ENCODE data around the gene ACOXL. TPM values are rescaled to one million over a fixed set of nuclear protein-coding genes. Genes with fewer than 3 reads are reported as not detected.

ACOXL gene
- total and polyA plus RNA-seq, 9 of the 15 experiments (the other 6 are each of a cell fraction or from before 2014, with no cell fraction given): 0.31 to 0.56 TPM; not detected in 7

DNA sequence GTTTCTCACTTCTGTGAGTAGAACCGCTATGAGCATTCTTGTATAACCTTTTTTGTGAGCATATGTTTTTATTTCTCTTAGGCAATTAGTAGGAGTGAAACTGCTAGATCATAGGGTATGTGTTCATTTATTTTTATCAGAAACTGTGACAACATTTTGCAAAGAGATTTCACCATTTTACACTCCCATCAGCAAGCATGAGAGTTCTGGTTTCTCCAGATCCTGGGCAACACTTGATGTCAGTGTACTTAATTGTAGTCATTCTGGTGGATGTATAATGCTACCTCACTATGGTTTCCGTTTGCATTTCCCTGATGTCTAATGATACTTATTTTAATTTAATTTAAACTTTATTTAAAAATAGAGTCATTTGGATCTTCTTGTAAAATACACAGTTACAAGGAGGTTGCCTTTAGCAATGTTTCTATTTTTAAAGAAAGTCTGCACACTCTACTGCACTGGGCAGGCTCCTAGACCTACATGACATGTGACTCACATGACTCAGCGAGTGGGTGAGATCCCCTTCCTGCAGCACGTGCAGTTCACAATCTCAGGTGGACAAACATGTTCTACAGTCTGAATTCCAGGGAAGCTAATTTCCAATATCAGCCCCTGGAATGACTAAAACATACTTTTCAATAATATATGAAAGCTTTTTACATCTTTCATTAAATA, 261.3 kb downstream of the ACOXL start:
- Histone ChIP-seq H3K9me3 (replicated peaks; ENCODE audit: control insufficient read depth, insufficient read depth, low read depth, low read length) (no peaks in the 10 kb centered on the region), H4K20me1 (replicated peaks; ENCODE audit: control insufficient read depth, insufficient read depth, low read length) (no peaks in the 10 kb centered on the region), H3K27ac (ENCODE audit: extremely low read depth, low read depth, low read length) (no peak overlapping the region), H3K36me3 (ENCODE audit: control insufficient read depth, insufficient read depth, low read length) (no peaks in the 10 kb centered on the region), H3K27me3 (ENCODE audit: control insufficient read depth in 2 of 2, insufficient read depth in 2 of 2, low read length in 2 of 2) (peaks cover 5 to 7% of the 10 kb centered on the region in 2 experiments), H3K4me1 (replicated peaks in 1 of 2; ENCODE audit: control insufficient read depth in 2 of 2, insufficient read depth in 2 of 2, low read length in 2 of 2) (no peaks in the 10 kb centered on the region), H2AFZ (ENCODE audit: low read depth, low read length) (no peak overlapping the region), H3K79me2 (ENCODE audit: control insufficient read depth, insufficient read depth, low read length) (no peaks in the 10 kb centered on the region), H3K9me1 (ENCODE audit: control insufficient read depth, insufficient read depth, low read length) (no peaks in the 10 kb centered on the region), H3K4me3 (no peak overlapping the region), H3K9ac (ENCODE audit: insufficient read depth in 1 of 2, low read depth in 2 of 2, low read length in 2 of 2) (no peak overlapping the region), H3K4me2 (ENCODE audit: insufficient read depth, low read length) (no peak overlapping the region)
- no TSS peak for BruUV-seq (replicated peaks)
- in situ Hi-C loops (cut with MboI) (no loop called here), intact Hi-C loops (cut with micrococcal nuclease) (no loop called here)
- FAIRE-seq (no peak), ATAC-seq (no peak), DNase-seq (ENCODE audit: extremely low read depth in 1 of 4, low spot score in 3 of 4) (no peak)
- ChIA-PET CTCF (ENCODE audit: low intra/inter-chr PET ratio) (no interaction called here), POLR2A (interaction anchor here (0.8 kb wide), 1 partner anchor 12 kb away, joined by 3 read pairs; no protein-coding TSS in a partner anchor)
- WGBS (ENCODE audit: insufficient coverage, low coverage, missing lambda C conversion rate): 0% methylated on average over 4 of the region's 4 CpGs
- no peak for TF ChIP-seq COPS2 (conservative IDR thresholded peaks at IDR 0.05)
- TF ChIP-seq NFE2 (IDR thresholded peaks at IDR 0.05; ENCODE audit: low read depth): 0 out of 2 replicates have a peak, but pooled peaks have one; percentile 19
- TF ChIP-seq PTRF (tag; IDR thresholded peaks at IDR 0.05): no peak
- TF ChIP-seq, protein P1, sequence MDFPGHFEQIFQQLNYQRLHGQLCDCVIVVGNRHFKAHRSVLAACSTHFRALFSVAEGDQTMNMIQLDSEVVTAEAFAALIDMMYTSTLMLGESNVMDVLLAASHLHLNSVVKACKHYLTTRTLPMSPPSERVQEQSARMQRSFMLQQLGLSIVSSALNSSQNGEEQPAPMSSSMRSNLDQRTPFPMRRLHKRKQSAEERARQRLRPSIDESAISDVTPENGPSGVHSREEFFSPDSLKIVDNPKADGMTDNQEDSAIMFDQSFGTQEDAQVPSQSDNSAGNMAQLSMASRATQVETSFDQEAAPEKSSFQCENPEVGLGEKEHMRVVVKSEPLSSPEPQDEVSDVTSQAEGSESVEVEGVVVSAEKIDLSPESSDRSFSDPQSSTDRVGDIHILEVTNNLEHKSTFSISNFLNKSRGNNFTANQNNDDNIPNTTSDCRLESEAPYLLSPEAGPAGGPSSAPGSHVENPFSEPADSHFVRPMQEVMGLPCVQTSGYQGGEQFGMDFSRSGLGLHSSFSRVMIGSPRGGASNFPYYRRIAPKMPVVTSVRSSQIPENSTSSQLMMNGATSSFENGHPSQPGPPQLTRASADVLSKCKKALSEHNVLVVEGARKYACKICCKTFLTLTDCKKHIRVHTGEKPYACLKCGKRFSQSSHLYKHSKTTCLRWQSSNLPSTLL (IDR thresholded peaks at IDR 0.05): no peak
- no peak for TF ChIP-seq NFRKB (IDR thresholded peaks at IDR 0.05; ENCODE audit: low read depth)
- peak; percentile 51 for TF ChIP-seq BHLHE40 (IDR thresholded peaks at IDR 0.05; ENCODE audit: low read length)
- TF ChIP-seq HDAC3 (IDR thresholded peaks at IDR 0.05; ENCODE audit: borderline replicate concordance, partially characterized antibody): no peak
- no peak for TF ChIP-seq GTF2F1 (IDR thresholded peaks at IDR 0.05; ENCODE audit: low read depth, low read length)
- TF ChIP-seq SP1 (CRISPR knock-in tag; IDR thresholded peaks at IDR 0.05): no peak
- no peak for TF ChIP-seq POLR2AphosphoS5 (IDR thresholded peaks at IDR 0.05; ENCODE audit: control insufficient read depth, insufficient read depth, low read depth, low read length)
- no peak for TF ChIP-seq POU5F1 (IDR thresholded peaks at IDR 0.05; ENCODE audit: borderline replicate concordance, low read depth, low read length, partially characterized antibody)

Measured in K562 (cell line).